ENCODE results near the gene CDH13.

DNA sequence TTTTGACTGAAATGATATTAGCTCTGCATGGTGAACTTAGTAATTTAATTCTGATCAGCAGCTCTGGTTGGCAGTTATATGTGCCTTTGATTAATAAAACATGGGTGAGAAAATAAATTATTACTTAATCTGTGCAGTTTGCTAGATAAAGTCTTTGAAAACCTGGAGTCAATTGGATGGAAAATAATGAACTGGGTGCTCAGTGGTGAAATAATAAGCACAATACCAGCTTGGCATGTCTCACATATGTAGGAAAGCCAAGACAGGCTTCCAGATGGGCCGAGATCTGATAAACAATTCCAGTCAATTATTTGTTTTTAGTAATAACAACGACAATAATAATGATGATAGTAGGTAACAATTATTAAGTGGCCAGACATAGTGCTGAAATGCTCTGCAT, 326.7 kb downstream of the CDH13 start:
- TF ChIP-seq, protein P1, sequence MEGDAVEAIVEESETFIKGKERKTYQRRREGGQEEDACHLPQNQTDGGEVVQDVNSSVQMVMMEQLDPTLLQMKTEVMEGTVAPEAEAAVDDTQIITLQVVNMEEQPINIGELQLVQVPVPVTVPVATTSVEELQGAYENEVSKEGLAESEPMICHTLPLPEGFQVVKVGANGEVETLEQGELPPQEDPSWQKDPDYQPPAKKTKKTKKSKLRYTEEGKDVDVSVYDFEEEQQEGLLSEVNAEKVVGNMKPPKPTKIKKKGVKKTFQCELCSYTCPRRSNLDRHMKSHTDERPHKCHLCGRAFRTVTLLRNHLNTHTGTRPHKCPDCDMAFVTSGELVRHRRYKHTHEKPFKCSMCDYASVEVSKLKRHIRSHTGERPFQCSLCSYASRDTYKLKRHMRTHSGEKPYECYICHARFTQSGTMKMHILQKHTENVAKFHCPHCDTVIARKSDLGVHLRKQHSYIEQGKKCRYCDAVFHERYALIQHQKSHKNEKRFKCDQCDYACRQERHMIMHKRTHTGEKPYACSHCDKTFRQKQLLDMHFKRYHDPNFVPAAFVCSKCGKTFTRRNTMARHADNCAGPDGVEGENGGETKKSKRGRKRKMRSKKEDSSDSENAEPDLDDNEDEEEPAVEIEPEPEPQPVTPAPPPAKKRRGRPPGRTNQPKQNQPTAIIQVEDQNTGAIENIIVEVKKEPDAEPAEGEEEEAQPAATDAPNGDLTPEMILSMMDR (IDR thresholded peaks at IDR 0.05; ENCODE audit: poor library complexity): no peak
- no peak for TF ChIP-seq EZH2phosphoT487 (IDR thresholded peaks at IDR 0.05; ENCODE audit: low read depth, severe bottlenecking, unreplicated experiment)

All from hepatocyte (in vitro differentiated cells).